Esophagus muscularis mucosa (tissue), 4 donors: ENCODE results near the gene ATP4A. TPM values are rescaled to one million over a fixed set of nuclear protein-coding genes. Genes with fewer than 3 reads are reported as not detected.

Experiments used
- DNase-seq: peaks from one replicate; pipeline ENCODE4 v3.0.0-alpha.2; 2017; ENCODE audit errors: extremely low spot score
- H3K27ac ChIP-seq, 4 donors: fragments of 200-600 bp; sonication (generic); replicated peaks in 1 of 4; 1 replicate in 3 of 4; 2 replicates in 1 of 4; pipeline ENCODE4 v1.5.1; 2016 to 2019; ENCODE audit warnings: mild to moderate bottlenecking in 1 of 4
- H3K27me3 ChIP-seq, 4 donors: fragments of 200-600 bp; sonication (generic); one replicate each; pipeline versions ENCODE4 v1.5.1 to v1.6.0; 2016 to 2019
- H3K36me3 ChIP-seq, 4 donors: fragments of 200-600 bp; sonication (generic); one replicate each; pipeline ENCODE4 v1.5.1; 2016 to 2019
- H3K4me1 ChIP-seq, 4 donors: fragments of 200-600 bp; sonication (generic); one replicate each; pipeline ENCODE4 v1.5.1; 2016 to 2019
- H3K4me3 ChIP-seq, 4 donors: fragments of 200-600 bp; sonication (generic); 1 replicate in 2 of 4; 2 replicates in 2 of 4; pipeline ENCODE4 v1.5.1; 2016 to 2019; ENCODE audit warnings: mild to moderate bottlenecking in 4 of 4, moderate library complexity in 1 of 4
- H3K9me3 ChIP-seq, 4 donors: fragments of 200-600 bp; sonication (generic); 1 replicate in 3 of 4; 2 replicates in 1 of 4; pipeline ENCODE4 v1.5.1; 2016 to 2019
- CTCF ChIP-seq, 3 experiments: fragments of 200-600 bp in 2 of 3; fragments of 450-650 bp in 1 of 3; sonication (generic) in 2 of 3; IDR thresholded peaks; one replicate each; pipeline ENCODE4 v1.5.1; 2017 to 2019; ENCODE audit warnings: antibody characterized with exemption in 3 of 3, mild to moderate bottlenecking in 2 of 3, moderate library complexity in 1 of 3
- EP300 ChIP-seq: sonication (generic); formaldehyde crosslinking; IDR thresholded peaks from one replicate; pipeline ENCODE4 v1.6.1; 2017; ENCODE audit warnings: antibody characterized with exemption
- POLR2A ChIP-seq: fragments of 450-650 bp; IDR thresholded peaks from one replicate; pipeline ENCODE4 v1.6.1; 2017; ENCODE audit warnings: antibody characterized with exemption, moderate library complexity, mild to moderate bottlenecking, low read depth
- POLR2AphosphoS5 ChIP-seq, 2 donors: sonication (generic); formaldehyde crosslinking; IDR thresholded peaks; one replicate each; pipeline ENCODE4 v1.6.1; 2017; ENCODE audit warnings: antibody characterized with exemption in 2 of 2
- WGBS: methylation state at CpG from one replicate; pipeline ENCODE4 v1.1.5; 2018; 5-methylcytosine and 5-hydroxymethylcytosine counted together
- intact Hi-C: fragments of 100-400 bp; cut with DNase I; formaldehyde crosslinking; loops from one replicate; pipeline ENCODE4 v1.15.1; 2023
- total RNA-seq, 4 donors: library from RNA; depleted of rRNA; stranded (reverse); fragments of >200 nt; gene quantifications; one replicate each; pipeline versions ENCODE4 v1.1.0 to v1.2.1, GENCODE V29; 2016

ATP4A gene
- total RNA-seq, 4 donors from 2014 or later, result not detected

DNA sequence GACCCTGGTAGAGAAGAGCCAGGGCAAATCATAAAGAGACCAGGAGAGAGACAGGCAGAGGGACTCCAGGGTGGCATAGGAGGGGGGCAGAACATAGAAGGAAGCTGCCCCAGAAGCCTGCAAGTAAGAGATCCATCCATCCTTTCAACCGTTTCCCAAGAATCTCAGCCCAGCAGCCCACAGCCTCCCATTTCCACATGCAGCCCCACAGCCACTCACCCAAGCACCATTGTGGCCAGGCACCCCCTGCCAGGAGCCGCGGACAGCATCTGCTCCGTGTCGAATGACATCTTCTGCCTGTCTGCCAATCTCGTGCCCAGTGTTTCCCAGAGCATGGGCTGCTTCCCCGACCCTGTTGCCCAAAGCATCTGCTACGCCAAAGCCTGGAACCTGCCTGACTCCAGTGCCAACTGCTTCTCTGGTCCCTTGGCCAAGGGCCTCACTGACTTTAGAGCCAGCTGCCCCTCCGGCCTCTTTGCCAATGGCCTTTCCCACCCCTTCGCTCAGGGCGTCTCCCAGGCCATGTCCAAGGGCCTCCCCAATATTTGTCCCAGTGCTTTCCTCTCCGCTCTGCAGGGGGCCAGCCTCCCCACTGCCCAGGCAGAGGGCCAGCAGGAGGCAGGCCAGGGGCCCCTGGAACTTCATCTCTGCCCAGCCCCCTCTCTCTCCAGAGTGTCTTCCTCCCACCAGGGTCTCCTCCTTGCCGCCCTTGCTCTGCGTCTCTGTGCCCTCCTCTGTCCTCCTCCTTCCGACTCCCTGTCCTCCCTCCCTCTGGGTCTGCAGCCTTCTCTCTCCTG, 50.4 kb downstream of the ATP4A start:
- intact Hi-C loops, result no loop called here
- Histone ChIP-seq H3K4me1 (peaks cover 0 to 22% (median 14%) of the 10 kb centered on the region in 4 donors), H3K27me3 (peaks cover 0 to 64% (median 14%) of the 10 kb centered on the region in 4 donors), H3K36me3 (no peaks in the 10 kb centered on the region), H3K27ac (no peak overlapping the region), H3K9me3 (no peaks in the 10 kb centered on the region), H3K4me3 (no peak overlapping the region)
- no peak for DNase-seq
- WGBS, result 66% methylated on average over 6 of the region's 15 CpGs
- no peak for TF ChIP-seq POLR2AphosphoS5 (IDR thresholded peaks at IDR 0.05)
- TF ChIP-seq CTCF (IDR thresholded peaks at IDR 0.05), result no peak
- TF ChIP-seq POLR2A, result no peak
- no peak for TF ChIP-seq EP300

- peaks cover 0 to 22% (median 14%) of the 10 kb centered on the region in 4 donors for H3K4me1 ChIP-seq
- H3K27me3 ChIP-seq, result peaks cover 0 to 76% (median 14%) of the 10 kb centered on the region in 4 donors
- 79% methylated on average over 6 of the region's 7 CpGs for WGBS
- TF ChIP-seq POLR2A, result no peak
- TF ChIP-seq POLR2AphosphoS5 (IDR thresholded peaks at IDR 0.05), result no peak
- TF ChIP-seq CTCF (IDR thresholded peaks at IDR 0.05), result no peak
- no peak for TF ChIP-seq EP300
- H3K4me3 ChIP-seq, result no peak overlapping the region
- no peak overlapping the region for H3K27ac ChIP-seq
- intact Hi-C loops, result no loop called here
- no peak for DNase-seq
- H3K9me3 ChIP-seq, result no peaks in the 10 kb centered on the region
- H3K36me3 ChIP-seq, result no peaks in the 10 kb centered on the region
Measured at GRCh38 chr19:35511337-35511736, 52.1 kb downstream of the ATP4A start.

DNA sequence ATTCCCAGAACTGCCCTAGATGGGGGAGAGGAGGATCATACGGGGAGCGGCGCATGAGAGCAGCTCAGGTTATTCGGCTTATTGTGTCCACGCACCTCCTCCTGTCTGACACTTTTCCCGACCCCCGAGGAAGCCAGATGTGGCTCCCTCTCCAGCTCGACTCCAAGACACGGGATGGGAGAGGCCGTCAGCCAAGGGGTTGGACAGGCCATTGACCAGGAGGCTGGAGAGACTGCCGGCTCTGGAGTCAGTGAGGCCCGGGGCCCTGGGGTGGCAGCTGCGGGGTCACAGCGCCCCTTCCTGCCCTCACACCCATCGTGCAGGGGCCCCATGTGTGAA, 52.9 kb downstream of the ATP4A start:
- 14% methylated on average over 14 of the region's 15 CpGs for WGBS
- Histone ChIP-seq H3K9me3 (no peaks in the 10 kb centered on the region), H3K36me3 (no peaks in the 10 kb centered on the region), H3K4me3 (peak overlapping the region in 3 of 4 donors; percentile 40 to 47 (median 42)), H3K27me3 (peaks cover 0 to 82% (median 14%) of the 10 kb centered on the region in 4 donors), H3K27ac (no peak overlapping the region), H3K4me1 (peaks cover 0 to 22% (median 14%) of the 10 kb centered on the region in 4 donors)
- intact Hi-C loops, result no loop called here
- DNase-seq, result no peak
- no peak for TF ChIP-seq POLR2AphosphoS5 (IDR thresholded peaks at IDR 0.05)
- TF ChIP-seq POLR2A, result no peak
- TF ChIP-seq CTCF (IDR thresholded peaks at IDR 0.05), result peak in 1 of 3 experiments; percentile 27

- intact Hi-C loops, result no loop called here
- Histone ChIP-seq H3K4me3 (peak overlapping the region; percentile 40 to 56 (median 44)), H3K27me3 (peaks cover 0 to 87% (median 14%) of the 10 kb centered on the region in 4 donors), H3K4me1 (peaks cover 0 to 22% (median 14%) of the 10 kb centered on the region in 4 donors), H3K9me3 (no peaks in the 10 kb centered on the region), H3K36me3 (no peaks in the 10 kb centered on the region), H3K27ac (peak overlapping the region in 2 of 4 donors; percentile 7 to 20)
- no peak for TF ChIP-seq POLR2A
- TF ChIP-seq POLR2AphosphoS5 (IDR thresholded peaks at IDR 0.05), result peak in 1 of 2 donors; percentile 8
- no peak for TF ChIP-seq EP300
- TF ChIP-seq CTCF (IDR thresholded peaks at IDR 0.05), result peak; percentile 75 to 97 (median 88)
- 2% methylated on average over 36 of the region's 39 CpGs for WGBS
- DNase-seq, result no peak
Measured at GRCh38 chr19:35509861-35510625, 53.4 kb downstream of the ATP4A start.
